ENCODE measurements around the gene GAGE12J. TPM values are rescaled to one million over a fixed set of nuclear protein-coding genes. Genes with fewer than 3 reads are reported as not detected.
"Not testable (repeated sequence)": the region's sequence is repeated elsewhere in the genome, so short reads cannot be mapped to it uniquely, and the experiment has no call there.

Gene GAGE12J
- total and polyA plus RNA-seq, 2 donors: not detected

DNA sequence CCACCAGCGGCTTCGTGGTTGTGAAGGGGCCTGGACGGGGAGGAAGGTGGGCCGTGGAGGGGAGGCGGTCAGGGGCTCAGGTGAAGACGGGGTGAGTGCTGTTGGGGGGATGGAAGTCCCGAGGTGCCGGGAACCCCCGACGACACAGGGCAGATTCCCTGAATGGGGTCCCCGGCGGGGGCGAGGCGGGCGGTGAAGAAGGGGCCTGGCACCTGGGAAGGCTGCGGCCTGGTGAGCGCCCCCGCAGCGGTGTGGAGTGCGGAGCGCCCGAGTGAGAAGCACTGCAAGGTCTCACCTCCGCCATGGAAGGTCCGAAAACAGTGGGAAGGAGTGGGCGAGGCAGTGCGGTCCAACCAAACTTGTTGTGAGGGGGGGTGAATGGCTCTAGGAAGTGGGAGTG lies 10.0 kb downstream of the GAGE12J start:
- not testable (repeated sequence) for DNase-seq (ENCODE audit: extremely low spot score)

DNA sequence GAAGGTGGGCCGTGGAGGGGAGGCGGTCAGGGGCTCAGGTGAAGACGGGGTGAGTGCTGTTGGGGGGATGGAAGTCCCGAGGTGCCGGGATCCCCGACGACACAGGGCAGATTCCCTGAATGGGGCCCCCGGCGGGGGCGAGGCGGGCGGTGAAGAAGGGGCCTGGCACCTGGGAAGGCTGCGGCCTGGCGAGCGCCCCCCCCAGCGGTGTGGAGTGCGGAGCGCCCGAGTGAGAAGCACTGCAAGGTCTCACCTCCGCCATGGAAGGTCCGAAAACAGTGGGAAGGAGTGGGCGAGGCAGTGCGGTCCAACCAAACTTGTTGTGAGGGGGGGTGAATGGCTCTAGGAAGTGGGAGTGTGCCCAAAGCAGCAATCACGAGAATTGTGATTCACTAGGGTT lies 19.6 kb downstream of the GAGE12J start:
- H3K4me3 ChIP-seq (ENCODE audit: low read depth, low read length); H3K4me1 ChIP-seq (ENCODE audit: insufficient read depth); DNase-seq (ENCODE audit: extremely low spot score); H3K27ac ChIP-seq (ENCODE audit: low read depth); H3K36me3 ChIP-seq (ENCODE audit: insufficient read depth): not testable (repeated sequence)
- no CpG with 5 or more reads among the region's 24 CpGs for WGBS

More for the DNA sequence above, 10.0 kb downstream of the GAGE12J start:
- H3K4me3 ChIP-seq (ENCODE audit: low read depth, low read length); H3K27ac ChIP-seq (ENCODE audit: low read depth); H3K36me3 ChIP-seq (ENCODE audit: insufficient read depth); H3K4me1 ChIP-seq (ENCODE audit: insufficient read depth): not testable (repeated sequence)
- no CpG with 5 or more reads among the region's 26 CpGs for WGBS

DNA sequence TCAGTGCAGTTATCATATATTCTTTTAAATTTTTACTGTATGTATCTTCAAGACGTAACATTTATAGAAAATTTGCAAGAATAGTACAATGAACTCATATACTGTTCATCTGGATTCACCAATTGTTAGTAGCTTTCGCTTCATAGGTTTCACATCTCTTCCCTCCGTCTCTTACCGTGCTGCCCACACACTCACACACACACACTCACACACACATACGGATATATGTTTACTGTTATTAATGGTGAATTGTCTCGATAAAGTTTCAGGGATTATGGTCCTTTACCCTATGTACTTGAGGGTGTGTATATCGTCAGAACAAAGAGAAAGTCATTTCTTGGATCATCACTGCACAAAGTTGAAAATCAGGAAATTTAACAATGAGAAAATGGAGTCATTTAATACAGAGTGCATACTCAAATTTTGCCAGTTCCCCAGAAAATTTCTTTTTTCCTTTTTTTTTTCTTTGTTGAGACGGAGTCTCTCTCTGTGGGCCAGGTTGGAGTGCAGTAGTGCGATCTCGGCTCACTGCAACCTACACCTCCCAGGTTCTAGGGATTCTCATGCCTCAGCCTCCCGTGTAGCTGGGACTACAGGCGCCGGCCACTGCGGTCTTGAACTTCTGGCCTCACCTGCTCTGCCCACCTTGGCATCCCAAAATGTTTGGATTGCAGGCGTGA lies 22.8 kb downstream of the GAGE12J start:
- not testable (repeated sequence) for H3K27ac ChIP-seq (ENCODE audit: low read depth); H3K4me3 ChIP-seq (ENCODE audit: low read depth, low read length); H3K36me3 ChIP-seq (ENCODE audit: insufficient read depth); DNase-seq (ENCODE audit: extremely low spot score); H3K4me1 ChIP-seq (ENCODE audit: insufficient read depth)
- WGBS: 74% methylated on average over 11 of the region's 15 CpGs

DNA sequence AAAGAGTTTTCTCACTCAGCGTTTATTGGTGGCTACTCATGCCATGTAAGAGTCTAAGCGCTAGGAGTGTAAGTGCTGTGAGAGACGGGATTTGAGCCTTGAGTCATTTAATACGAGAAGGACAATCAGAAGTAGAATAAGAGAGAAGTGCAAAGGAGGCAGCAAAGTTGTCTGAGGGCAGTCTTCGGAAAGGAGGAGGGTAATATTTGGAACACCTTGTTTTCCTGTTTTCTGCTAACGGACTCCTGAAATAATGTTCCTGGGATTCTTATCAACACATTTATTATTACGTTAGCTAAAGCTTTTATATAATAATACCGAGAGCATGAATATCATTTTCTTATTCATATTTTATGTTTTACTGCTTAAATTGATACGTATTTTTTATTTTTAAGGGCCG lies 23.6 kb downstream of the GAGE12J start:
- not testable (repeated sequence) for H3K4me1 ChIP-seq (ENCODE audit: insufficient read depth); H3K27ac ChIP-seq (ENCODE audit: low read depth); H3K36me3 ChIP-seq (ENCODE audit: insufficient read depth); H3K4me3 ChIP-seq (ENCODE audit: low read depth, low read length); DNase-seq (ENCODE audit: extremely low spot score)
- WGBS: 79% methylated on average over 5 of the region's 10 CpGs

DNA sequence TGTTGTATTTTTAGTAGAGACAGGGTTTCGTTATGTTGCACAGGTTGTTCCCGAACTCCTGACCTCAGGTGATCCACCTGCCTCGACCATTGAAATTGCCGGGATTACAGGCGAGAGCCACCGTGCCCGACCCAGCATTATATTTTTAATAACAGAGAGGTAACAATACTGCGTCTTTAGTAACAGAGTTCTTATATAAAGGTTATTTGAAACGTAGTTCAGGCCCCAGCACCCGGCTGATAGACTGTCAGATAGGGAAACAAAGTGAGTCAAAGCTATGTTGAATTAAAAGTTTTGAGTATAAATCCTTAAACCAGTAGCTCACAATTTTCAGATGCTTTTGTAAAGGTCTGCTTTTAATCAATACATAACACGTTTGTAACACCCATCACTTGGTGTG lies 24.3 kb downstream of the GAGE12J start:
- not testable (repeated sequence) for H3K36me3 ChIP-seq (ENCODE audit: insufficient read depth); H3K4me3 ChIP-seq (ENCODE audit: low read depth, low read length); H3K27ac ChIP-seq (ENCODE audit: low read depth); DNase-seq (ENCODE audit: extremely low spot score); H3K4me1 ChIP-seq (ENCODE audit: insufficient read depth)
- WGBS: 88% methylated on average over 7 of the region's 11 CpGs

Other genes with a start within 250 kb of the GAGE12J start
- gene PRAF2, start 248.0 kb upstream of the GAGE12J start, total RNA-seq: 4.3 TPM
- 44.0 TPM for gene PRAF2, start 248.0 kb upstream of the GAGE12J start, polyA plus RNA-seq
- 36.3 TPM for gene WDR45, start 242.2 kb upstream of the GAGE12J start, total RNA-seq
- 77.5 TPM for gene WDR45, start 242.2 kb upstream of the GAGE12J start, polyA plus RNA-seq
- gene GPKOW, start 198.3 kb upstream of the GAGE12J start, total RNA-seq: 15.1 TPM
- gene GPKOW, start 198.3 kb upstream of the GAGE12J start, polyA plus RNA-seq: 27.2 TPM
- 1.9 TPM for gene MAGIX, start 159.3 kb upstream of the GAGE12J start, total RNA-seq
- 4.0 TPM for gene MAGIX, start 159.3 kb upstream of the GAGE12J start, polyA plus RNA-seq
- gene PLP2, start 150.1 kb upstream of the GAGE12J start, total RNA-seq: 18.2 TPM
- gene PLP2, start 150.1 kb upstream of the GAGE12J start, polyA plus RNA-seq: 299 TPM
- gene PRICKLE3, start 135.7 kb upstream of the GAGE12J start, total RNA-seq: 4.7 TPM
- 15.2 TPM for gene PRICKLE3, start 135.7 kb upstream of the GAGE12J start, polyA plus RNA-seq
- gene SYP, start 121.8 kb upstream of the GAGE12J start, total RNA-seq: 4.7 TPM
- gene SYP, start 121.8 kb upstream of the GAGE12J start, polyA plus RNA-seq: 8.3 TPM
- 0.05 TPM for gene CACNA1F, start 88.7 kb upstream of the GAGE12J start, total RNA-seq
- gene CACNA1F, start 88.7 kb upstream of the GAGE12J start, polyA plus RNA-seq: 0.10 TPM
- 6.6 TPM for gene CCDC22, start 86.6 kb upstream of the GAGE12J start, total RNA-seq
- 18.0 TPM for gene CCDC22, start 86.6 kb upstream of the GAGE12J start, polyA plus RNA-seq
- gene FOXP3, start 57.3 kb upstream of the GAGE12J start, total RNA-seq: not detected
- gene FOXP3, start 57.3 kb upstream of the GAGE12J start, polyA plus RNA-seq: 0.20 TPM
- 4.8 TPM for gene PPP1R3F, start 52.2 kb upstream of the GAGE12J start, total RNA-seq
- 9.8 TPM for gene PPP1R3F, start 52.2 kb upstream of the GAGE12J start, polyA plus RNA-seq
- not detected for gene GAGE10, start 18.4 kb upstream of the GAGE12J start, total RNA-seq
- gene GAGE10, start 18.4 kb upstream of the GAGE12J start, polyA plus RNA-seq: not detected
- gene GAGE13, start 9.5 kb downstream of the GAGE12J start, total RNA-seq: not detected
- not detected for gene GAGE13, start 9.5 kb downstream of the GAGE12J start, polyA plus RNA-seq
- gene GAGE12C, start 210.1 kb downstream of the GAGE12J start, total RNA-seq: not detected
- gene GAGE12C, start 210.1 kb downstream of the GAGE12J start, polyA plus RNA-seq: not detected
- not detected for gene GAGE12D, start 219.7 kb downstream of the GAGE12J start, total RNA-seq
- not detected for gene GAGE12D, start 219.7 kb downstream of the GAGE12J start, polyA plus RNA-seq
- not detected for gene GAGE12E, start 229.3 kb downstream of the GAGE12J start, total RNA-seq
- gene GAGE12E, start 229.3 kb downstream of the GAGE12J start, polyA plus RNA-seq: not detected
- gene GAGE12F, start 238.8 kb downstream of the GAGE12J start, total RNA-seq: not detected
- gene GAGE12F, start 238.8 kb downstream of the GAGE12J start, polyA plus RNA-seq: not detected
- not detected for gene GAGE12G, start 248.4 kb downstream of the GAGE12J start, total RNA-seq
- gene GAGE12G, start 248.4 kb downstream of the GAGE12J start, polyA plus RNA-seq: not detected